VCaP (cell line): ENCODE measurements around the gene ATXN1.

Source experiments
- H3K27ac ChIP-seq: fragments of 450-650 bp; 2 replicates; pipeline ENCODE4 v1.5.1; 2017
- CTCF ChIP-seq: fragments of 450-650 bp; conservative IDR thresholded peaks from 2 replicates; pipeline ENCODE4 v1.5.1; 2017; ENCODE audit warnings: mild to moderate bottlenecking, moderate library complexity

Gene ATXN1

DNA sequence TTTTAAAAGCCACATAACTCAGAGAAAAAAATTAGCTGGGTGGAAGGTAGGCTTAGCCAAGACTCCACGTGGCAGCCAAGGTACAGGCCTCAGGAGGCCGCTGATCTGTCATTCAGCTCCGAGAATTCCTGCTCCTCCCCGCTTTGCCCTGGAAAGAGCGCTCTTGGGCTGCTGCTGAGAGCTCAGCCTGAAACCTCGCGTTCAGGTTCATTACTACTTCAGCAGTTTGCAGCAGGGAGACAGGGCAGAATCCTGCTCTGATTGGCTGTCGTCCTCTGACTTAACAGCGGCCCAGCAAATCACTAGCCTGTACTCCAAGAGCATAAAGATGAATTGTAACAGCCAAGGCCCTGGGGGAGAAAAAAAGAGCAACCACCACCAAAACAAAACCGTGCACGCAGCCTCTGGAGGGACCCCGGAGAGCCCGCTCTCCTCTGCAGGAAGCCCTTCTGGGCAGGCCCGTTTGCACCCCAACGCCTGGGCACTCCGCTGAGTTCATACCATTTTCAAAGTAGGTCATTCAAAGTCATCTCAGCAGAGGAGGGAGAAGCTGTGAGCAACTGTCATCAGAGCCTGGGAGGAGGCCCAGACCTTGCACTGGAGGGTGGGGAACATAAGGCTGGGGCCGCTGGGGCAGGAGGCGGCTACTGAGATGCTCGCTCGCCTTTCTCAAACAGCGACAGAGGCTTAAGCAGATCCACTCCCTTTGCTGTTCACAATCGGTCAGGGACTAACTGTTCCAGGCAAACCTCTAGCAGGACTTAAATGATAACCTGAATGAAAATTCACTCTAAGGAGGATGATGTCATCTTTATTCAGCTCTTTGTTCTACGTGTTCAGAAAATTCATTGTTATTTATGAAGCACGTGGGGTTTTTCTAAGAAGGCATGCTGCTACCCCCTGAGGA is 42.3 kb upstream of the ATXN1 start:
- no peak overlapping the region for H3K27ac ChIP-seq
- no peak for TF ChIP-seq CTCF

DNA sequence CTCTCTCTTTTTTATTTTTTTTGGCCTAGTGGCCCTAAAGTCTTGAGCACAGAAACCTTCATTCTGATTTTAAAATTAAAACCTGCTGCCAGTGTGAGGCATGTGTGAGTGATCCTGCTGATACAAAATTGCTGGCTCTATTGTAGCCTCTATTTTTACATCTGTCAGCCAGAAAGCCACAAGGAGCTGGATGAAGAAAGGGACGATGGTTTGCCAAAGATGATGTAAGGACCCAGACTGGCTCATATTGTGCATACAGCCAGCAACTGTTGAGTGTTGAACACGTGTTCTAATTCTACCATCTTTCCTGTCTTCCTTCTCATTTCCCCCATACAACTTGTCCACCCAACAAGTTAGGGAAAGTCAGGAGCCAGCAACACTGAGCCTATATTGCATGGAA is 40.8 kb upstream of the ATXN1 start:
- TF ChIP-seq CTCF: no peak
- H3K27ac ChIP-seq: no peak overlapping the region

DNA sequence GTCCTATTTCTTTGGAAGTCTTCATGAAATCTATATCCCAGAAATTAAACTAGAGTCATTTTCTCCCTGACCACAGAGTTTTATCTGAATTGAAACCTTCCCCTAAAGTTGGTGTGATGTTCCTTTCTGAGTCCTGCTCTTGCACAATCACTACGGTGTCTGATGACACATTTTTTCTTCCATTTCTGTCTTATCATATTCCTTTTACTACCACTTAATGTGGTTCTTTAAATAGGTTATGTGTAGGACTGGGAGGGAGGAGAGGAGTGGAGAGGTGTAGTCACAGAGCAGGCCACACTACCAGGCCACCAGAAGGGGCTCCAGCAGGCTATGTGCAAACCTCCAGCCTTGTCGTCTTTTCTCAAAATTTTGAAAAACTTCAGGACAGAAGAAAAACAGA is 39.7 kb upstream of the ATXN1 start:
- TF ChIP-seq CTCF: no peak
- no peak overlapping the region for H3K27ac ChIP-seq

DNA sequence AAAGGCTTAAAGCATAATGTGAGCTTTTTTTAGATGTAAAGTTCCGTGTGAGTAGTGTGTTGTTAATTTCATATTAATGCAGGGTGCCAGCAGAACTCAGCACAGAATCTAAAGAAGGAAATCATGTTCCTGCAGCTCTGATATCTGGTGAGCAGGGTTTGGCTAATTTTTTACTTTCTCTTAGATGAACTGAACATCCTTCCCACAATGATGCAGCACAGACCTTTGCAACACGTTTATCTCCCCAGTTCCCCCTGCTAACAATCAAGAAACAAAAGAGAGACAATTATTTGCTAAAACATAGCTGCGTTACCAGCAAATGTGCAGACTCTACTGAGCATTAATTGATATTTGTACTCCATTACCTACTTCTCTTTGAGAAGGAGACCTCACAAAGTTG is 39.1 kb upstream of the ATXN1 start:
- TF ChIP-seq CTCF: no peak
- no peak overlapping the region for H3K27ac ChIP-seq

DNA sequence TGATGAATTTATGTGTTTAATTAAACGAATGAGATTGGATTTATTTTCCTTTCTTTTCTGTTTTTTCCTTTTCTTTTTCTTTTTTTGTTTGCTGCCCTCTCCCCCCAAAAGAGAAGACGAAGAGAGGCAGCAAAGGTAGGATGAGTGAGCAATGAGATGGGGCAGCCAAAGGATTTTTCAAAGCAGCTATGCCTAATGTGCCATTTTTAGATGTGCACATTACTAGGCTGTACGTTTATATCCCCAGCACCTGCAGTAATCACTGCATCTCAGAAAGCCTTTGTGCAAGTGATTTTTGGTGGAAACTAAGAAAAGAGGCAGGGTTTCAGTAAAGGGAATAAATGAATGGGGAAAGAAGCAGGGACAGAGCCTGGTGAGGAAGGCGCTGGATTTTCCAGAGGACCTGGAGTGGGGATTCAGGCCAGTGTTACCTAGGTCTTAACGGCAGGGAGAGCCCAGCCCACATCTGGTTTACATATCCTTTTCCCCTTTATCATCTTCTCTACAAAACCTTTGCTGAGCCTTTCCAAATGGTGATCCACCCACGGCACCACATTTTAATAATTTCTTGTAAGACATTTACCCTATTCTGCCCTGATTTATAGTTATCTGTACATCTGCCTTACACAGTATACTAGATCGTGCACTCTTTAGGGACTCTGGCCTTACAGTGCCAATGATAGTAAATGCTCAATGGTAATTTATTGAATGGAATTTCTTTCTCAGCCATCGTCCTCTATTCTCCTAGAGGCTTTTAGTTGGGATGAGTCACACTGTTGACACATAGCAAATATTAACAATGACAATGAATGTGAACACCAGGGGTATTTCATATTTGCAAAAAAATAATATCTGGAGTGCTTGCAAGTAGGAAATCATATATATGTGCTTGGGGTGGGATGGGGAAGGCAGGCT is 38.3 kb upstream of the ATXN1 start:
- H3K27ac ChIP-seq: no peak overlapping the region
- TF ChIP-seq CTCF: no peak

- H3K27ac ChIP-seq: no peak overlapping the region
- no peak for TF ChIP-seq CTCF
These were observed 32.7 kb upstream of the ATXN1 start for GRCh38 chr6:16793828-16794412.
